SK-N-SH (cell line): ENCODE data around the gene ATP5PD. TPM values are rescaled to one million over a fixed set of nuclear protein-coding genes. Genes with fewer than 3 reads are reported as not detected.

Experiments
- CTCF ChIA-PET: fragments of 300-600, 350-600 bp; formaldehyde crosslinking; extraction: SDS; loops from one replicate; lab custom pipeline; 2021; lab: Yijun Ruan, JAX
- POLR2A ChIA-PET: fragments of 350-600 bp; sonication (Branson Sonifier 250); formaldehyde crosslinking; extraction: SDS; loops from one replicate; lab custom pipeline; 2020; ENCODE audit warnings: antibody characterized with exemption, inconsistent platforms; lab: Yijun Ruan, JAX
- DNase-seq: peaks from one replicate; pipeline ENCODE4 v3.0.0; 2012
- H2AFZ ChIP-seq: fragments of 200-600 bp; sonication (generic); 2 replicates; pipeline ENCODE4 v1.8.1; 2016; ENCODE audit warnings: antibody characterized with exemption, mild to moderate bottlenecking, low read depth
- H3F3A ChIP-seq: fragments of 200-600 bp; sonication (generic); replicated peaks from 2 replicates; pipeline ENCODE3; 2016; ENCODE audit warnings: antibody characterized with exemption, mild to moderate bottlenecking; ENCODE audit not compliant: insufficient read depth
- H3K27ac ChIP-seq, 2 experiments: fragments of 200-500 bp in 1 of 2; fragments of 200-600 bp in 1 of 2; sonication (Bioruptor generic) in 1 of 2; sonication (generic), shearing (Covaris generic) in 1 of 2; 2 replicates each; pipeline versions ENCODE4 v1.5.1 to v1.6.1; 2014 to 2016; ENCODE audit warnings: low read depth in 2 of 2, inconsistent platforms in 1 of 2, low read length in 1 of 2, mild to moderate bottlenecking in 1 of 2, mixed read lengths in 1 of 2
- H3K27me3 ChIP-seq: fragments of 200-600 bp; sonication (generic), shearing (Covaris generic); 2 replicates; pipeline ENCODE4 v1.6.1; 2016; ENCODE audit warnings: mixed run types; ENCODE audit not compliant: insufficient read depth
- H3K36me3 ChIP-seq, 2 experiments: fragments of 200-500 bp in 1 of 2; fragments of 200-600 bp in 1 of 2; sonication (Bioruptor generic) in 1 of 2; sonication (generic) in 1 of 2; replicated peaks in 1 of 2; 2 replicates each; pipeline versions ENCODE3 to v1.5.1; 2014 to 2016; ENCODE audit warnings: low read length in 1 of 2, mild to moderate bottlenecking in 1 of 2; ENCODE audit not compliant: insufficient read depth in 2 of 2, control insufficient read depth in 1 of 2
- H3K4me1 ChIP-seq, 2 experiments: fragments of 200-500 bp in 1 of 2; fragments of 200-600 bp in 1 of 2; sonication (Bioruptor generic) in 1 of 2; sonication (generic), shearing (Covaris generic) in 1 of 2; 2 replicates each; pipeline versions ENCODE4 v1.5.1 to v1.6.1; 2014 to 2016; ENCODE audit warnings: low read depth in 1 of 2, low read length in 1 of 2, mixed run types in 1 of 2; ENCODE audit not compliant: insufficient read depth in 2 of 2, control insufficient read depth in 1 of 2
- H3K4me2 ChIP-seq: fragments of 200-600 bp; sonication (generic), shearing (Covaris generic); 2 replicates; pipeline ENCODE4 v1.6.1; 2017; ENCODE audit warnings: mixed run types
- H3K4me3 ChIP-seq, 2 experiments: fragments of 200-500 bp in 1 of 2; fragments of 200-600 bp in 1 of 2; sonication (Bioruptor generic) in 1 of 2; sonication (generic), shearing (Covaris generic) in 1 of 2; 2 replicates each; pipeline versions ENCODE4 v1.5.1 to v1.8.1; 2014 to 2016; ENCODE audit warnings: low read depth in 2 of 2, inconsistent platforms in 1 of 2, low read length in 1 of 2, mild to moderate bottlenecking in 1 of 2, mixed read lengths in 1 of 2, moderate library complexity in 1 of 2
- H3K79me2 ChIP-seq: fragments of 200-600 bp; sonication (generic); 2 replicates; pipeline ENCODE4 v1.8.1; 2017; ENCODE audit warnings: mild to moderate bottlenecking; ENCODE audit not compliant: insufficient read depth
- H3K9ac ChIP-seq: fragments of 200-600 bp; sonication (generic); 2 replicates; pipeline ENCODE4 v1.6.1; 2017; ENCODE audit warnings: mixed run types
- H3K9me2 ChIP-seq: fragments of 200-600 bp; sonication (generic); 2 replicates; pipeline ENCODE4 v1.6.1; 2017; ENCODE audit warnings: mixed run types
- H3K9me3 ChIP-seq: fragments of 200-600 bp; sonication (generic); 2 replicates; pipeline ENCODE4 v1.6.1; 2017; ENCODE audit warnings: mixed run types, mild to moderate bottlenecking, moderate library complexity
- H4K20me1 ChIP-seq: fragments of 200-600 bp; sonication (generic); 2 replicates; pipeline ENCODE4 v1.6.1; 2017; ENCODE audit warnings: mild to moderate bottlenecking, mixed run types; ENCODE audit not compliant: insufficient read depth
- EZH2phosphoT487 ChIP-seq: fragments of 200-600 bp; sonication (generic); IDR thresholded peaks from 2 replicates; pipeline ENCODE4 v1.6.1; 2017; ENCODE audit warnings: low read depth, mixed run types, mild to moderate bottlenecking, antibody characterized with exemption, moderate library complexity, borderline replicate concordance
- FOXJ3 ChIP-seq: sonication (generic); formaldehyde crosslinking; IDR thresholded peaks from 2 replicates; pipeline ENCODE4 v1.5.1; 2020; ENCODE audit warnings: mild to moderate bottlenecking, missing genetic modification reagents
- MAX ChIP-seq: IDR thresholded peaks from 2 replicates; pipeline ENCODE4 v1.4.0; 2012; ENCODE audit warnings: low read depth
- MXI1 ChIP-seq: IDR thresholded peaks from 2 replicates; pipeline ENCODE4 v1.6.1; 2012; ENCODE audit warnings: mild to moderate bottlenecking, low read depth, low read length, improper control_type of control experiment
- NRF1 ChIP-seq: IDR thresholded peaks from 2 replicates; pipeline ENCODE4 v1.6.1; 2012; ENCODE audit warnings: low read depth, mild to moderate bottlenecking, low read length
- RAD21 ChIP-seq: IDR thresholded peaks from 2 replicates; pipeline ENCODE4 v1.6.1; 2012; ENCODE audit warnings: mild to moderate bottlenecking, low read length
- RFX5 ChIP-seq: IDR thresholded peaks from 2 replicates; pipeline ENCODE4 v1.6.1; 2012; ENCODE audit warnings: mild to moderate bottlenecking, improper control_type of control experiment, low read length
- SIN3A ChIP-seq: IDR thresholded peaks from 2 replicates; pipeline ENCODE4 v1.6.1; 2012; ENCODE audit warnings: low read depth, mild to moderate bottlenecking, low read length, moderate library complexity, borderline replicate concordance
- SMC3 ChIP-seq: IDR thresholded peaks from 2 replicates; pipeline ENCODE4 v1.6.1; 2012; ENCODE audit warnings: low read depth, low read length, improper control_type of control experiment
- TEAD4 ChIP-seq: IDR thresholded peaks from 2 replicates; pipeline ENCODE4 v1.4.0; 2012; ENCODE audit warnings: mild to moderate bottlenecking, borderline replicate concordance; ENCODE audit not compliant: insufficient read depth
- USF2 ChIP-seq: fragments of 150-350 bp; IDR thresholded peaks from 2 replicates; pipeline ENCODE4 v1.6.1; 2017; ENCODE audit warnings: antibody characterized with exemption, low read length, low read depth, borderline replicate concordance
- WGBS: methylation state at CpG from one replicate; pipeline ENCODE4 v1.1.6; 2017; ENCODE audit warnings: low lambda C conversion rate; 5-methylcytosine and 5-hydroxymethylcytosine counted together
- polyA plus RNA-seq, 3 experiments: library from polyadenylated mRNA; depleted of rRNA; stranded (reverse); fragments of >200 nt; gene quantifications; 2 replicates each; pipeline ENCODE4 v1.2.3, GENCODE V29; 2012

ATP5PD gene
- polyA plus RNA-seq, 1 of the 3 experiments (the other 2 are of a cell fraction), result 354 TPM

GRCh38 chr17:75020331-75021110, 26.2 kb downstream of the ATP5PD start:
- H3K9me2 ChIP-seq, result no peaks in the 10 kb centered on the region
- no peak overlapping the region for H3K4me3 ChIP-seq
- H3K4me1 ChIP-seq, result no peaks in the 10 kb centered on the region
- no peaks in the 10 kb centered on the region for H3K9me3 ChIP-seq
- no peak for DNase-seq
- TF ChIP-seq MAX (no peak), SIN3A (no peak), TEAD4 (no peak), SMC3 (no peak)
- H3F3A ChIP-seq, result no peaks in the 10 kb centered on the region
- no peaks in the 10 kb centered on the region for H4K20me1 ChIP-seq
- no peaks in the 10 kb centered on the region for H3K27me3 ChIP-seq
- CTCF ChIA-PET, result interaction anchor here (1.2 to 2.9 kb wide), 3 partner anchors 8 to 63 kb away, joined by 3 to 18 read pairs (median 3); partner anchors contain the start of gene MRPL58
- peaks cover 20% of the 10 kb centered on the region; the same call in 1 of the 2 replicates for H3K79me2 ChIP-seq
- no peak overlapping the region for H2AFZ ChIP-seq
- peaks cover 17 to 40% of the 10 kb centered on the region in 2 experiments for H3K36me3 ChIP-seq
- H3K9ac ChIP-seq, result no peak overlapping the region
- 89% methylated on average over 19 of the region's 19 CpGs for WGBS
- no peak overlapping the region for H3K4me2 ChIP-seq
- no peak overlapping the region for H3K27ac ChIP-seq
- POLR2A ChIA-PET, result interaction anchor here (1.0 kb wide), 1 partner anchor 8 kb away, joined by 4 read pairs; the partner anchor contains the start of gene MRPL58

- 95% methylated on average over 3 of the region's 3 CpGs for whole genome bisulfite sequencing
- H3K4me1 ChIP-seq, result no peaks in the 10 kb centered on the region
- H3K9me2 ChIP-seq, result no peaks in the 10 kb centered on the region
- peaks cover 28% of the 10 kb centered on the region for H3K79me2 ChIP-seq
- no peak overlapping the region for H3K4me2 ChIP-seq
- H2AFZ ChIP-seq, result no peak overlapping the region
- POLR2A ChIA-PET, result interaction anchor here (0.6 to 1.0 kb wide), 3 partner anchors 8 to 28 kb away, joined by 3 to 6 read pairs (median 5); no protein-coding TSS in a partner anchor
- no peaks in the 10 kb centered on the region for H3K9me3 ChIP-seq
- no peak overlapping the region for H3K4me3 ChIP-seq
- TF ChIP-seq NRF1, result no peak
- no peak for TF ChIP-seq USF2
- TF ChIP-seq FOXJ3 (CRISPR knock-in tag), result no peak
- TF ChIP-seq RFX5, result no peak
- no peak for TF ChIP-seq MXI1
- TF ChIP-seq RAD21, result no peak
- no peak for TF ChIP-seq EZH2phosphoT487
- no peak overlapping the region for H3K27ac ChIP-seq
- H3K27me3 ChIP-seq, result no peaks in the 10 kb centered on the region
- no peaks in the 10 kb centered on the region for H4K20me1 ChIP-seq
- no peak for DNase-seq
- H3F3A ChIP-seq, result no peaks in the 10 kb centered on the region
- H3K36me3 ChIP-seq, result peaks cover 17 to 40% of the 10 kb centered on the region in 2 experiments
- CTCF ChIA-PET, result interaction anchor here (0.9 to 2.9 kb wide), 2 partner anchors 58 to 95 kb away, joined by 3 to 18 read pairs; no protein-coding TSS in a partner anchor
- no peak overlapping the region for H3K9ac ChIP-seq
Measured at GRCh38 chr17:75019710-75020109, 27.1 kb downstream of the ATP5PD start.
